GM21529 (cell line): ENCODE data around the gene YPEL2.
"Not testable (repeated sequence)": the region's sequence is repeated elsewhere in the genome, so short reads cannot be mapped to it uniquely, and the experiment has no call there.

Experiments used
- ATAC-seq: cut with Tn5 transposase; IDR thresholded peaks from one replicate; pipeline ENCODE4 v1.9.1; 2021; ENCODE audit not compliant: unreplicated experiment

YPEL2 gene

GRCh38 chr17:59404471-59404870, 73.0 kb downstream of the YPEL2 start:
- no peak for ATAC-seq

DNA sequence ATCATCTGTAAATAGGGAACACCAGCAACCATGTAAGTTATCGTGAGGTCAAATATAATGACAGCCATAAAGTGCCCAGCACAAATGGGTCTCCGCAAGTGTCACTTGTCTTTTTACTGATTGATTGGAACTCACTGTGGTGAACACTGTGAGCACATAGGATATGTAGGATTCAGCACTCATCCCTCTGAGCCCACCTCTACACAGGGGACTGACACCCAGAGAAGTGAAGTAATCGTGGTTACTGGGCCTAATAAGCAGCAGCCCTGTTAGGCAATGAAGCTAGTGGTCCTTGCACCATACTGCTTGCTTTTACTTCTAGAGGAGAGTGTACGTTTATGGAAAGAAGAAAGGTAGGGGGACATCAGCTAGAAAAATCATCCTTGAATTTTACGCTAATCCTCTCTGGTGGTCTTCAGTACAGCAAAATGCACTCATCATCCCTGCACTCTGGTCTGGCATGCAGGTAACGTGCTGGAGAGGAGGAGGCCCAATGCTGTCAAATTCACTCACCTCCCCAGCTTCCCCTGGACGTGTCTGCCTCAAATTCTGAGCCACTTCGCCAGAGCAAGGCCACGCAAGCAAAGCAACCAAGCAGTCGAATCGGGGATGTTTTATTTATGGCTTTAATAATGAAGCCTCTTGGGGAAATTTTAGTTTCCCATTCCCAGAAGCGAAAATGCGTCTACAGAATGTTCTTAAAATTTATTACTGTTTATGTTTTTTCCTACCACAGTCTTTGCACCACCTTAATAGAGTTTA, 74.7 kb downstream of the YPEL2 start:
- ATAC-seq = no peak

GRCh38 chr17:59406808-59407381, 75.4 kb downstream of the YPEL2 start:
- no peak for ATAC-seq

DNA sequence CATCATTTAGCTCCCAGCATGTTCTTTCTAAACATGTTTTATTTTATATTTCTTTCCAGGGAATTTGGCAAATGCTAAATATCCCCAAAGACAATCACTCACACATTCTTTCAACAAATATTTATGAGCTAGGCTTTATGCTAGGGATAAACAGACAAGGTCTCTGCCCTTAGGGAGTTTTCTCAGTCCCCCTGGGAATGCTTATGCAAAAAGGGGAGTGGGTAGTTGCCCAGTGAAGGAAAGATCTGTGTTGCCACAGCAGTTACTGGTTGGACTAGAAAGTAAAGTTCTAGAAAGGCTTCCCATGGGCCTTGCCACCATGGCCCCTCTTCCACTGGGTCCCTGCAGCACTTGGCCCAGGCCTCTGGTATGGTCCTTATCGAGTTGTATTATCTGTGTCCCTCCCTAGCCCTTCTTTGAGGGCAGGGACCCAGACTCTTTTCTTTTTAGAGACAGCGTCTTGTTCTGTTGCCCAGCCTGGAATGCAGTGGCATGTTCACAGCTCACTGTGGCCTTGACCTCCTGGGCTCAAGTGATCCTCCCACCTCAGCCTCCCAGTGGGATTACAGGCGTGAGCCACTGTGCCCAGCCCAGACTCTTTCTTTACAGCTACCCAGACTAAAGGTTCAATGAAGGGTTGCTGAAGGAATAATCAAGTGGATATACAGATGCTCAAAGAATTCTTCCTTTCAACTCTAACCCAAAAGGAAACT, 78.0 kb downstream of the YPEL2 start:
- no peak for ATAC-seq

- no peak for ATAC-seq
Observed at GRCh38 chr17:59410049-59410437, 78.6 kb downstream of the YPEL2 start.

DNA sequence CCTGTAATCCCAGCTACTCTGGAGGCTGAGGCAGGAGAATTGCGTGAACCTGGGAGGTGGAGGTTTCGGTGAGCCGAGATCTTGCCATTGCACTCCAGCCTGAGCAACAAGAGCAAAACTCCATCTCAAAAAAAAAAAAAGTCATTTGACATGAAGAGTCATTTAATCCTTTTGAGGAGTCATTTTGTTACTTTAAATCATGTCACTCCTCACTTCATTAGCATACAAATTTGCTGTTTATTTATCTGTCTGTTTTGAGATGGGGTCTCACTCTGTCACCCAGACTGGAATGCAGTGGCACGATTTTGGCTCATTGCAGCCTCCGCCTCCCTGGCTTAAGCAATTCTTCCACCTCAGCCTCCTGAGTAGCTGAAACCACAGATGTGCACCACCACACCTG, 81.0 kb downstream of the YPEL2 start:
- not testable (repeated sequence) for ATAC-seq

DNA sequence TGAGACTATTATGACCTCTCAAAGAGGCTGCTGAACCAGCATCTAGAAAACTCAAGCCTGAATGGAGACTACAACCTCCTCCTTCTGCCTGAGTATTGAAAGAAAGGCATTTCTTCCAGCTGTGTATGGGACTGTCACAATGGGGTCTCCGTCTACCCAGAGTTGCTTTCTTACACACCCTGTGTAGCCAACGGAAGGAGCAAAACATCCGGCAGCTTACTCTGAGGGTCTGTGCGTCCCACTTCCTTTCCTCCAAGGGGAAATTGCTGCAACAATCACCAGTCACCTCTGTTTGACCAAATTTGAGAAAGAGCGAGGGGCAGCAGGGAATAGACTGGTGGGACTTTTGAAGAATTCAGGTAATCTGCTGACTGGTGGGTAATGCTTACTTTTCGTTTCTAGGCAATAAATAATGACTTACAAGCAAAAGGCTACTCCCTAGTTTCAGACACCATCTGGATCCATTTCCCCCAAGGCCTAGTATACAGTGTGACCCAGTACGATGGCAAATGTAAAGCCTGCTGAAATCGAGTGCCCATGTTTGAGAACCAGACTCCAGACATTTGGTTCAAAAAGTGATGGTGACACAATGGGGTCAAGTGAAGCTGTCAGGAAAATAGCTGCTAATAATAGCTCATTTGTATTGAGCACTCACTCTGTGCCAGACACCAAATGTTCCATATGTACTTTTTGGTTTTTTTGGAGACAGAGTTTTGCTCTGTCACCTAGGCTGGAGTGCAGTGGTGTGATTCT, 81.7 kb downstream of the YPEL2 start:
- ATAC-seq = no peak

DNA sequence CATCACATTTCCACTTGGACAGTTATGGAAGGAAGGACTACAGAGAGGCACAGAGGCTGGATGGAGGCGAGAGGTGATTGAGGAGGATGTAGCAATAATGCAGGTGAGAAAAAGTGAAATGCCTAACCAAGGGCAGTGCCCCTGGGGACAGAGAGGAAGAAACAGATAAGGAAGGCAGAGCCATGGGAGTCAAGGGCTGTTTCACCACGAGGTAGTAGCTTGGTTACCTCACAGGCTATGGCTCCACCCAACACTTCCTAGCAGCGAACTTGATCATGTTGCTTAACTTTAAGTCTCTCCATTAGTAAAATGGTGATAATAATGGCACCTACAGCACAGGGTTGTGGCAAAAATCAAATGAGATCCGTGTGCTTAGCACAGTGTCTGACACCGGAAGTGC, 83.9 kb downstream of the YPEL2 start:
- ATAC-seq = no peak

- ATAC-seq = no peak
Observed at GRCh38 chr17:59416184-59416583, 84.7 kb downstream of the YPEL2 start.

DNA sequence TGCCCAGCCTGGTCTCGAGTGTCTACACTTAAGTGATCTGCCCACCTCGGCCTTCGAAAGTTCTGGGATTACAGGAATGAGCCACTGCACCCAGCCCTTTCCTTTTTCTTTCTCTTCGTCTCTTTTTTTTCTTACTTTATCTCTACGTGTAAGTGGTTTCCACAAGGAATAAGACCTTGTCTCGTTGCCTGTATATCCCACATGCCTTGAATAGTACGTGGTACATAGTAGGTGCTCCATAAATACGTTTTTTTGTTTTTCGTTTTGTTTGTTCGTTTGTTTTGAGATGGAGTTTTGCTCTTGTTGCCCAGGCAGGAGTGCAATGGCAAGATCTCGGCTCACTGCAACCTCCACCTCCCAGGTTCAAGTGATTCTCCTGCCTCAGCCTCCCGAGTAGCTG, 86.0 kb downstream of the YPEL2 start:
- ATAC-seq = no peak

DNA sequence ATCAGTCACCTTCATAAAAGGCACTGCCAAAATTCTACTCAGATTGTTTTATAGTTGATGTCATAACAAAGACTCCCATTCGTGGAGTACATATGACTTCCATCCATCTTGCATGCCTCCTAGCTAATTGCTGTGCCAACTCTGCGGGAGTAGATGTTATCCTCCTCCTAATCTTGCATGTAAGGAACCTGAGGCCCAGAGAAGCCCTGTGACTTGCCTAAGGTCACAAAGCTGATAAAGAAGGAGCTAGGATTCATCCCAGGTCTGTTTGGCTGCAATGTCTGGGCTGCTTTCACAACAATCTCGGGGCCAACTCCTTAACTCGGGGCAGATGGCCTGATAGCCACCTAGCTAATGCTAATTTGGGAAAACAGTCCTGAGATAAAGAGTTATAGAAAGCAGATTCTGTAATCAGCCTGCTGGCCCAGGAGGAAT, 87.3 kb downstream of the YPEL2 start:
- ATAC-seq = no peak

GRCh38 chr17:59420901-59421300, 89.4 kb downstream of the YPEL2 start:
- no peak for ATAC-seq

DNA sequence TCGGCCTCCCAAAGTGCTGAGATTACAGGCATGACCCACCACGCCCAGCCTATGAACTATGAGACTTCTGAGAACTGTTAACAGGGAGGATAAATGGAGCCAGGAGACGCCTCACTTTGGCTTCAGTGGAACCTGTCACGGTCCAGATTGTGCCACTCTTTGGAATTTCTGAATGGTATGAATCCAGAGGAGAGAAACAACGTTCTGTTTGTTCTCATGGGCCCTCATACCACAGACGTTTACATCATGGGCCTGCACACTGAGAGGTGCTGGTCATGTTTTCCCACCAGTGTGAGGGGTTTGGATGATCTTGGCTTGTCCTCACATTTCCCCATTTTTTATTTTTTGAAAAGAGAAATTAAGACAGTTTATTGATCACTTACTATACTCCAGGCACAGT, 90.3 kb downstream of the YPEL2 start:
- no peak for ATAC-seq

GRCh38 chr17:59423137-59423724, 91.8 kb downstream of the YPEL2 start:
- ATAC-seq = no peak

- no peak for ATAC-seq
Observed at GRCh38 chr17:59423903-59424302, 92.4 kb downstream of the YPEL2 start.

- ATAC-seq = no peak
Observed at GRCh38 chr17:59424331-59424730, 92.9 kb downstream of the YPEL2 start.

- no peak for ATAC-seq
Observed at GRCh38 chr17:59425085-59425931, 93.9 kb downstream of the YPEL2 start.

GRCh38 chr17:59426031-59426430, 94.6 kb downstream of the YPEL2 start:
- no peak for ATAC-seq

DNA sequence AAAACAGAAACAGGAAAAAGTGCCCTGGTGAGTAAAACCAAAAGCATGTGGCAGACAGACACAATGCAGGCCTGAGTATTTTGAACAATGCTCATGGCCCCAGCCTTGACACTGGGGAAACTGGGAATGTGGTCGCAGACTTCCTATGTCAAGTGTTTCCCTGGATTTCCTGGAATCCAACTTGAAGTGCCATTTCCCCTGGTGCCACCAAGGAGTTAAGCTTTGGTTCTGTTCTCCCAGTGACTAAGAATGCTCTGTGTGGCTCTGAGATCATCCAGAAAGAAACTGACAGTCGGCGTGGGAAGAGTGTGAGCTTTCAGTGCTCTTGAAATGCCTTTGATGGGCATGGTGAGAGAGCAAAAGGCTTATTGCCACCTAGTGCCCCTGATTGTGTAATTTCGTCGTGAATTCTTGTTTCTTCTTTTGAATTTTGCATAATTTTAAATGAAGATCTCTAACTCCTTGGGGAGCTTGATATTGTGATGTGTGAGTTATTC, 96.0 kb downstream of the YPEL2 start:
- no peak for ATAC-seq

DNA sequence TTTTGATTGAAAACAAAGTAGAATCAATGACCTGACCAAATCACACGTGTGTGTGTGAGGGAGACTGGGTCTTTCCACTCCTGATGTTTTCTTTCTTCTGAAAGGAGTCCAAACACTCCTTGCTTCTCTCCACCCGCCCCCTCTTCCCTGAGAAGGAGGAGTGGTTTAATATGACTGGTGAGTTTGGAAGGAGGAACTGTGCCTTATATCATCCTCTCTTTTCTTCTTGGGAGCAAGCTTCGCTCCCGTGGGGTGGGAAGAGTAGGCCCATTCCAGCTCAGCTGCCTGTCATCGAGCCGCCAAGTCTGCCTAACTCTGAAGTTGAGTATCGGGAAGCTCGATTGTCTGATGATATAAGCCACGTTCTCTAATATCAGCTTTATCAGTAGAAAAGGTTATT, 96.5 kb downstream of the YPEL2 start:
- no peak for ATAC-seq
